Ascending aorta (tissue), 2 donors: Measurements from ENCODE around the gene GTF3C6. TPM values are rescaled to one million over a fixed set of nuclear protein-coding genes. Genes with fewer than 3 reads are reported as not detected.
"Not testable (repeated sequence)": the region's sequence is repeated elsewhere in the genome, so short reads cannot be mapped to it uniquely, and the experiment has no call there.

Experiments
- DNase-seq, 2 donors: peaks; one replicate each; pipeline ENCODE4 v3.0.0-alpha.2; 2019; ENCODE audit warnings: low spot score in 2 of 2
- H3K27ac ChIP-seq, 2 donors: fragments of 200-600 bp; sonication (generic); one replicate each; pipeline ENCODE4 v1.5.1; 2016 to 2017; ENCODE audit warnings: mild to moderate bottlenecking in 1 of 2
- H3K27me3 ChIP-seq: fragments of 200-600 bp; sonication (generic); one replicate; pipeline ENCODE4 v1.5.1; 2017
- H3K36me3 ChIP-seq, 2 donors: fragments of 200-600 bp; sonication (generic); one replicate each; pipeline ENCODE4 v1.5.1; 2016
- H3K4me1 ChIP-seq, 2 donors: fragments of 200-600 bp; sonication (generic); one replicate each; pipeline ENCODE4 v1.5.1; 2016 to 2017; ENCODE audit warnings: mild to moderate bottlenecking in 1 of 2
- H3K4me3 ChIP-seq, 2 donors: fragments of 200-600 bp; sonication (generic); one replicate each; pipeline ENCODE4 v1.5.1; 2016 to 2017; ENCODE audit warnings: mild to moderate bottlenecking in 1 of 2
- H3K9me3 ChIP-seq, 2 donors: fragments of 200-600 bp; sonication (generic); one replicate each; pipeline ENCODE4 v1.5.1; 2016
- CTCF ChIP-seq, 3 experiments: fragments of 200-600 bp in 2 of 3; fragments of 450-650 bp in 1 of 3; sonication (generic) in 2 of 3; IDR thresholded peaks; one replicate each; pipeline ENCODE4 v1.5.1; 2016 to 2019; ENCODE audit warnings: antibody characterized with exemption in 3 of 3, mild to moderate bottlenecking in 1 of 3, moderate library complexity in 1 of 3
- intact Hi-C: fragments of 100-400 bp; cut with DNase I; formaldehyde crosslinking; loops from one replicate; pipeline ENCODE4 v1.15.1; 2023
- total RNA-seq: library from RNA; depleted of rRNA; stranded (reverse); fragments of >200 nt; gene quantifications from one replicate; pipeline ENCODE4 v1.1.0, GENCODE V29; 2016

Gene GTF3C6
- total RNA-seq, 1 donor from 2014 or later = 31.9 TPM

GRCh38 chr6:111002350-111002749 lies 43.8 kb downstream of the GTF3C6 start:
- no peaks in the 10 kb centered on the region for H3K4me1 ChIP-seq
- TF ChIP-seq CTCF (IDR thresholded peaks at IDR 0.05) = no peak
- no peak overlapping the region for H3K27ac ChIP-seq
- DNase-seq = no peak
- no peaks in the 10 kb centered on the region for H3K9me3 ChIP-seq
- H3K27me3 ChIP-seq = no peaks in the 10 kb centered on the region
- no peak overlapping the region for H3K4me3 ChIP-seq
- H3K36me3 ChIP-seq = peaks cover 41 to 83% of the 10 kb centered on the region in 2 donors
- intact Hi-C loops = no loop called here

DNA sequence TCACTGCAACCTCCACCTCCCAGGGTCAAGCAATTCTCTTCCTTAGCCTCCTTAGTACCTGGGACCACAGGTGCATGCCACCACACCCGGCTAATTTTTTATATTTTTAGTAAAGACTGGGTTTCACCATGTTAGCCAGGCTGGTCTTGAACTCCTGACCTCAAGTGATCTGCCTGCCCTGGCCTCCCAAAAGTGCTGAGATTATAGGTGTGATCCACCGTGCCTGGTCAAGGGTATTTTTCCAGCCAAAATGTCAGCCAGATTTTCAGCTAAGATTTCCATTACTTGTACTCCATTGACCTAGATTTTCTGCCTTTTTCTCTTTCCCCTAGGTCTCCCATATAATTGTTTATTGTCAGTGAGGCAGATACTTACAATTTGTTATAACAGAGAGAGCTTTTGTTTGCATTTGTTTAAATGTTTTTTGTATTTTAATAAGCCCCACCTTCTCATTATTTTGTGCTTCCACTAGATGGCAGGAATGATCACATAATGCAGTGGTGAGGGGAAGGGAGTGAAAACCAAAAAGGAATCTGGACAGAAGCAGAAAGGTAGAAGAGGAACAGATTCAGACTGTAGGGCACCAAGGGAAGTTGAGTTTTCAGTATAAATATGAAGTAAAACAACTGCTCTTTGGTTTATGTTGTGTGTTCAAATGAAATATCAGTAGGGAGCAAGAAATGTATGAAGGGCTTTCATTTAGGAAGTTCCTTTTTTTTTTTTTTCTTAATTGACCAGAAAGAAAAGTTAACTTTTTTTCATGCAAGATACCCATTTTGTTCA lies 53.0 kb downstream of the GTF3C6 start:
- peaks cover 11 to 45% of the 10 kb centered on the region in 2 donors for H3K36me3 ChIP-seq
- intact Hi-C loops = loop anchor here (1.0 to 5.0 kb wide), 2 partner anchors 199 to 246 kb away; a partner anchor contains a TSS
- no peak for DNase-seq
- no peak overlapping the region for H3K27ac ChIP-seq
- H3K4me1 ChIP-seq = peaks cover 3 to 5% of the 10 kb centered on the region in 2 donors
- peak; percentile 45 to 64 (median 55) for TF ChIP-seq CTCF (IDR thresholded peaks at IDR 0.05)
- no peak overlapping the region for H3K4me3 ChIP-seq
- H3K27me3 ChIP-seq = no peaks in the 10 kb centered on the region
- H3K9me3 ChIP-seq = no peaks in the 10 kb centered on the region

GRCh38 chr6:111012143-111012452 lies 53.6 kb downstream of the GTF3C6 start:
- intact Hi-C loops = loop anchor here (5.0 kb wide), 1 partner anchor 245 kb away; a partner anchor contains a TSS
- Histone ChIP-seq H3K36me3 (peaks cover 11 to 40% of the 10 kb centered on the region in 2 donors), H3K9me3 (no peaks in the 10 kb centered on the region), H3K27ac (no peak overlapping the region), H3K4me3 (no peak overlapping the region), H3K4me1 (peaks cover 3 to 5% of the 10 kb centered on the region in 2 donors), H3K27me3 (no peaks in the 10 kb centered on the region)
- no peak for DNase-seq
- TF ChIP-seq CTCF (IDR thresholded peaks at IDR 0.05) = no peak

GRCh38 chr6:111012520-111012919 lies 54.0 kb downstream of the GTF3C6 start:
- peaks cover 11 to 40% of the 10 kb centered on the region in 2 donors for H3K36me3 ChIP-seq
- H3K4me3 ChIP-seq, H3K9me3 ChIP-seq, DNase-seq, H3K4me1 ChIP-seq, H3K27ac ChIP-seq, H3K27me3 ChIP-seq: not testable (repeated sequence)
- intact Hi-C loops = loop anchor here (5.0 kb wide), 1 partner anchor 245 kb away; a partner anchor contains a TSS

DNA sequence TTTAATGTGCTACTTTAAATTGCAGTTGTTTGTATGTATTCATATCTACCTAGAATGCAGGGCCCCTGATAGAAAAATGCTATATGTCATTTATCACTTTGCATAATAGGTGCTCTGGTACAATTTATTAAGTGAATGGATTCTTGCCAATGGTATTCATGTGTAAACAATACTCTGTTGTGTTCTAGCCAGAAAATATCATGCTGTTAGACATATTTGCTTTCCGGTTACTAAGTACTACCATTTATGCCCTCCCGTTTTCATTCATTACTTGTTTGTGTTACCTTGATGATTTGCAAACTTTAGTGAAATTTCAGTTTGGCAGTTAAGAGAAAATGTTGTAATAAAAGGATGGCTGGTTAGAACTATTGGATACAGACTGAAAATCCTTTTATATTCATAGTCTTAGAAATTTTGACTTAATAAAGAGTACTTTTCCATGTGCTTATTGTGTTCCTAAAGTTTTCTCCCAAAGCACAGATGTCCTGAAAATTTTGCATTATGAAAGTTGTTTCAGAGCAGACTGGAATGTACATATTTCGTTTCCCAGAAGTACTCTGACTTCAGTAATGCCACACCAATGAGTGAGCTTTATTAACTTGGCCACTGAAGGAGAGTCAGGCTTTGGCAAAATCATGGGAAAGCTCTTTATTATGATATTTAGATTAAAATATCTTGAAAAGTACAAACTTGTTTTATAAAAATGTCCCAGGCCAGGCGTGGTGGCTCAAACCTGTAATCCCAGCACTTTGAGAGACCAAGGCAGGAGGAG lies 54.8 kb downstream of the GTF3C6 start:
- Histone ChIP-seq H3K9me3 (no peaks in the 10 kb centered on the region), H3K27me3 (no peaks in the 10 kb centered on the region), H3K36me3 (peaks cover 7 to 36% of the 10 kb centered on the region in 2 donors), H3K27ac (peak overlapping the region; percentile 3 to 27), H3K4me3 (no peak overlapping the region), H3K4me1 (peaks cover 3 to 5% of the 10 kb centered on the region in 2 donors)
- intact Hi-C loops = loop anchor here (5.0 kb wide), 1 partner anchor 244 kb away; a partner anchor contains a TSS
- TF ChIP-seq CTCF (IDR thresholded peaks at IDR 0.05) = no peak
- no peak for DNase-seq
